GM21737 (cell line): ENCODE measurements around the gene GLCE.
"Not testable (repeated sequence)": the region's sequence is repeated elsewhere in the genome, so short reads cannot be mapped to it uniquely, and the experiment has no call there.

Experiments used
- ATAC-seq: cut with Tn5 transposase; IDR thresholded peaks from one replicate; pipeline ENCODE4 v1.9.1; 2021; ENCODE audit warnings: mild to moderate bottlenecking, moderate library complexity; ENCODE audit not compliant: unreplicated experiment

Gene GLCE

DNA sequence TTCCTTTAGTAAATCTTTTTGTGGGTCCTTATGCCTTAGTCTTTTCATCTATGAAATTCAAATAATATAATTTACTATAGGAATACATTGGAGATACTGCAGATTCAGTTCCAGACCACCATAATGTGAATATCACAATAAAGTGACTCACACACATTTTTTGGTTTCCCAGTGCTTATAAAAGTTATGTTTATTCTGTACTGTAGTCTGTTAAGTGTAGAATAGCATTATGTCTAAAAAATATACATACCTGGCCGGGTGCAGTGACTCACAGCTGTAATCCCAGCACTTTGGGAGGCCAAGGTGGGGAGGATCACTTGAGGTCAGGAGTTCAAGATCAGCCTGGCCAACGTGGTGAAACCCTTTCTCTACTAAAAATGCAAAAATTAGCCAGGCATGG is 84.4 kb downstream of the GLCE start:
- no peak for ATAC-seq

DNA sequence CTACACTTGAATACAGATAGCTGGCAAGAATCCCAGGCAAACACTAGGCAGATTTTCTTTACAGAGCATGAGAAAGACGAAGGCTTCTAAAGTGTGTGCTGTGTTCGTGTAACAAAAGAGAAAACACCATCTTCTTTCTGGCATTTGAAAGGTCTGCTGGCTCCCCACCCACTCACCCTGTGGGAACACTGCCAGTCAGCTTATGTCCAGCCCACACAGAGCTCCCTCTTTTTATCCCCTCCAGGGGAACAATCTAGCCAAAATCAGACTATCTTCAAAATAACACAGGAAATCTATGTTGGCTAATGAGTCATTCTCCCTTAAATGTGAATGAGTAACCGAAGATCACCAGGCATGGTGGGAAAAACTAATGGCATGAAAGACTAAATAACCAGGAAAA is 92.7 kb downstream of the GLCE start:
- no peak for ATAC-seq

DNA sequence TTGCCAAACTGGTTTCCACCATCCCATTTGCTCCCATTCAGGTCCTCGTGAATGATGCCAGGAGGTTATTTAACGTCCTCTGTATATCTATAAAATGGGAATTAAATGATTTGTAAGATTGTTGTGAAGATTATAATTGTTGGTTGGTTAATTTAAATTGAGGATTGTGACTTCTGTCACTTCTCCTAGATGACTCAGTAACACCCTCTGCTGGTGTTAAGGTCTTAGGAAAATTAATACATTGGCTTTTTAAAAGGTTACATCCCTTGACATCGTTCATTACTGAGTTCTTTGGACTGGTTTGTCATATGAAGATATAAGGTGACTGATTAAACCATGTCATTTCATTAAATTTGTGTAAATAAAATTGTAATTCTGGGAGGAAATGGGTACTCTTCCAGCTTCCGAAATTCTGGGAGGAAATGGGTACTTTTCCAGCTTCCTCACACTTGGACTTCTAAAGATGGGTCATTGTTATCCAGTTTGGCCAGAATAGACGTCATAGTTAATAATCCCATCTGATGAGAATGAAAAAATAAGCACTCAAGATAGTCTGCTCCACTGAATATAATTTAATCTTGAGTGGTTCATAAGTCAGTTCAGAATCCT is 105.0 kb downstream of the GLCE start:
- no peak for ATAC-seq

DNA sequence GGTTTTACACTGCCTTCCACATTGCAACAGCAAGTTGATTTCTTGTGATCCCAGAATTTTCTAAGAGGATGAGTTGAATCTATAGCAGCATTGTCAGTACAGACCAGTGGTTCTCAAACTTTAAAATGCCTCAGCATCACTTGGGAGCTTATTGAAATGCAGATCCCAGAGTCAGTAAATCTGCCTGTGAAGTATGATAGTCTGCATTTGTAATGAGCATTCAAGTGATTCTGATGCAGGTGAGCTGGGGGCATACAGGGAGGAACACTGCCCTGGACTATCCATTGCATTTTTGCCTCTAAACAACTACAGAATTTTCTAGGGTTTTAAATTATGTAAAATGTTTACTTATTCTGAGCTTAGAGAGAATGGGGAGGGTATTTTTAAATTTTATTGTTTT is 110.8 kb downstream of the GLCE start:
- no peak for ATAC-seq

DNA sequence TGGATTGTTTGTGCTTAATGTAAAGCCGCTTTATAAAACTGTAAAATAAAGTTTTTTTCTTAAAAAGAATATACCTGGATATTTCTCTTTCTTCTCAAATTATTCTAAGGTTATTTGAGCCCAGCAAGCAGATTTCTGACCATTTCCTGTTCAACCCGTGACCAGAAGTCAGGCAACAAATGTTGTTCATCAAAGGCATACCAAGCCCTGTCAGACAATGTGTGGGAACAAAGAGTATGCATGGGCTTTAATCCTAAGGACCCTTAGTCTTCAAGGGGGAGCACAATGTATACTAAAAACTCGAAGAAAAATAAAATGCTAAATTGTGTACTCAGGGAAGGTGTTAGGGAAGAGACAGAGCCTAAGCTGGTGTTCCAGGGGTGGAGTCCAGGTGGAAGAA is 111.7 kb downstream of the GLCE start:
- no peak for ATAC-seq

DNA sequence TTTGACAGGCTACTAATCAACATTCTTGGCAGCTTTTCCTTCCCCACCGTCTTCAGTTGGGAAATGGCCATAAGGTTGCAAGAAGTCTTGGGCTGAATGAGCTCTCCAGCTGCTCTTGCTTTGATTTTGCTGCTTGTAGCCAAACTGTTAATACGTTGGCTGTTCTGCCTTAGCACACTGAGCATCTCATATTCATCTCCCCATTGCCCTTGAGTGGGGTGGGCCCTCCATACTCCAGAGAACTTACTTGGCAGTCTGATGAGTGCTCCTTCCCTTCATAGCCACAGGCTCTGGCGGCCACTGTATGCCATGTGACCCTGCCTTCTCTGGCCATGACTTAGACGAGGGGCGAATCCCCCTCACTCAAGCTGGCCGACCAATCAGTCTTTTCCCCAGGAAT is 112.5 kb downstream of the GLCE start:
- no peak for ATAC-seq

DNA sequence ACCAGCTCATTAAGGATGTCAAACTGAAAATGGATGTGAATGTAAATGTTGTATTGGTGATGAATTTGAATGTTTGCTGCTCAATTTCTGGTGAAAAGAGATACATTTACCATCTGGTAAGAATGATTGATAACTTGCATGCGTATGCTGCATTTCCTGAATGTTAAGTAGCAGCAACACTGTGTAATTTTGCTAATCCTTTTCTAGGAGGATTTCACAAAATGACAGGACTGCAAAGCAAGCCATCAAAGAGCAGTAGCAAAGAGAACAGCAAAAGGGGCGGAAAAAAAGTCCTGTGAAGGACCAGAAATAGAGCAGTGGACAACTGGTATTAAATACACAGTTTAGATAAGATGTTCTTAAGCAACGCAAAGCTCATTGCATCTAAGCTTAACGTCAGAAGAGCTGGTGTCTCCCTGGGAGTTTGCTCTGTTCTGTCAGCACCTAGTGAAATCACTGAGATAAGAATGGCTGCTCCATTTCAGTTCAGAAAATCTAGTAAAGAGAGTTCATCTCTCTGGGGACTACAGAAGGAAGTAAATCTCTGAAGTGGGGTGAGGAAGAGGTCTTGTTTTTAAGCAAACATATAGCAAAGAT is 114.7 kb downstream of the GLCE start:
- ATAC-seq = no peak

DNA sequence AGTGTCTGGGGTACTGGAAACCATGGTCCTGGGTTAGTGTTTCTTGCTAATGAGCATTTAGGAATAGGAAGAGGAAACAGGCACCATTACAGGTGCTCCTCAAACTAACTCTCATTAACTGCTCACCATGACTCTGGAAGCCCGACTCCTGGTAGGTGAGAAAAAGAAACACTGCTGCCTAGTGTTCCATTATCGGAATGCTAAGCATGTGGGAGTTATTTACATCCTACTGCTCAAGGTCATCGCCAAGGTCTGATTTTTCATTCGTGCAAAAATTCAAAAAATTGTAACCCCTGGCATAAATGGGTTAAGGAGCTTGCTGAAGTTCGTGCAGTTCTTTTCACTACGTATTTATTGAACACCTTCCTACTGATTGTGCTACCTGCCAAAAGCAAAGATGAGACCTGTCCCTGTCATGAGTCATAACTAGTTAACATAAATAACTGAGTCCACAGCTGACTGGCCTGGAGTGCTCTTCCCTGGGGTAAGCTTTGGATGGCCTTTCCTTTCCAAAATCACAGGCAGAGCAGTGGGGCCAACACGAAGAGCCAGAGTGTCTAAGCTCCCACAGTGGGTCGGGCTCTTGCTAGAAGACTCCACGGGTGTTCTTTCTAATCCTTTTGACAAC is 115.6 kb downstream of the GLCE start:
- no peak for ATAC-seq

DNA sequence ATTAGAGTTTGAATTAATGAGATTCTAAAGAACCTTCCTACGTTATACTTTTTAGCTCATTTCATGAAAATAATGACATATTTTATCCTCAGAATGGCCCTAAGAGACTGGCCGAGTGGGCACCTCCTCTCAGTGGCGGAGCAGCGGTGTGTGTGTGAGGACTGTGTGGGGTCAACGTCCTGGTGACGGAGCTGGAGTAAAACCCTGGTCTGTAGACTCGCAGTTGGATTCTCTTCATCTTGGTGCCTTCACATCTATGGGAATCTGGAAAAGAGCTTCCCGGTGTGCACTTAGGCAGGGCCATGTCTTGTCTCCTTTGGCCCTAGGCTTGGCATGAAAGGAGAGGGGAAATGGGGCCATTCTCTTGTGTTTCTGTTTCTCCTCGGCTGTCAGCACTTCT is 116.9 kb downstream of the GLCE start:
- ATAC-seq = no peak

DNA sequence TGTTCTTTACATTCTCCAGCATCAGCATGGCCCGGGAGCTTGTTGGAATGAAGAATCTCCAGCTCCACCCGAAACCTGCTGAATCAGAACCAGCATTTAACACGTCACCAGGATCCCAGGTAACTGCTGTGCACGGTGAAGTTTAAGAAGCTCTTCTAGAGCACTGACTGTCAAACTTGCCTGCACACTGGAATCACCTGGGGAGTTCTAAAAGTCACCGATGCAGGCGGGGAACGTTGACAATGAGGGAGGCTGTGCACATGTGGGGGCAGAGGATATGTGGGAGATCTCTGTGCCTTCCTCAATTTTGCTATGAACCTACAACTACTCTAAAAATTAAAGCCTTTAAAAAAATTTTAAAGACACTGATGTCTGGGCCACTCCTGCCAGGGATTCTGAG is 119.2 kb downstream of the GLCE start:
- ATAC-seq = no peak

DNA sequence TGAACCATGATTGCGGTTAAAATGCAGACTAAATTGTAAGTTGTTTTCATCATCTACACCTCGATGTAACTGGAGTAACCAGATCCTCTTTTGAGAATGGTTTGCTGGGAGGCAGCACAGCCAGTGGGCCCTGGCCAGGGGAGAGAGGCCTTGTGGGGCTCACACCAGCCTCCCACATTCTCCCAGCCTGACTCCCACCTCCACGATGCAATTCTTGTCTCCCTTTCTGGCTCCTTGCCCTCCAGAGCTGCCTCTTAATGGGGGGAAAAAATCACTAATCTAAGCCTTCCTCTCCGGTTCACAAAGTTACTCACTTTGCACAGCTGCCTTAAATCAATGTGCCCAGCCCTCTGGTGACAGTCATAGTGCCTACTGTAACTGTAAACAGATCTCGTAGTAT is 120.3 kb downstream of the GLCE start:
- no peak for ATAC-seq

DNA sequence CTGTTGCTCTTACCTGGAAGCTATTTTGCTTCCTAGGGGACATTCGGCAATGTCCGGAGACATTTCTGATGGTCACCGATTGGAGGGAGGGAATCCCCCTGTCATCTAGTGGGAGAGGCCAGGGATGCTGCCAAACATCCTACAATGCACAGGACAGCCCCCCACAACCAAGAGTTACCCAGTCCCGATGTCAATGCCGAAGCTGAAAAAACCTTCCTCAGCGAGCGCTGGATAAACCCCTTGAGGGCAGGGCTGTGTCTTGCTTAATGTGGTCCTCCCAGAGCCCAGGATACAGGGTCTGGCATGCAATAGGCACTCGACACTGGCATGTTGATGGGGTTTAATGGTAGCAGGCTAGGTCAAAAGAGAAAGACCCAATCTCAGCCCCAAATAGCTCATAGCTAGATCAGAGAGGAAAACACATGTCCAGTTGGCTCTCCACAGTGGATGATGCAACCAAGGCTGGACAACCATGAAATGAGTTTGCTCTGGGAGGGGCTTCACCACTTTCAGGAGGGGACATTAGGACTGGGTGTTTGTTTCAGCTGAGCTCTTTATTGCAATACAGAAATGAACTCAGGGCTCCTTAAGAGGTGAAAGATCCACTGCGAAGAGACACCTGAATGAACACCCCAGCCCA is 121.8 kb downstream of the GLCE start:
- ATAC-seq = no peak

DNA sequence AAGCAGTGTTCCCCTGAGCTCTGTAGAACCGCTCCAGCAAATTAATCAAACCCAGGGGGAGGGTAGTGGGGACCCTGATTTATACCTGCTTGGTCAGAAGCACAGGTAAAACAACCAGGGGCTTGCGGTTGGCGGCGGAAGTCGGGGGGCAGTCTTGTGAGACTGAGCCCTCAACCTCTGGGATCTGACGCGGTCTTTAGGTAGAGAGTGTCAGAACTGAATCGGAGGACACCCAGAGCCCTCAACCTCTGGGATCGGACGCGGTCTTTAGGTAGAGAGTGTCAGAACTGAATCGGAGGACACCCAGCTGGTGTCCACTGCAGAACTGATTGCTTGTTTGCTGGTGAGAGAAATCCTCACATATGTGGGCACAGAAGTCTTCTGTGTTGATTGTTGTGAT is 125.4 kb downstream of the GLCE start:
- ATAC-seq = no peak

DNA sequence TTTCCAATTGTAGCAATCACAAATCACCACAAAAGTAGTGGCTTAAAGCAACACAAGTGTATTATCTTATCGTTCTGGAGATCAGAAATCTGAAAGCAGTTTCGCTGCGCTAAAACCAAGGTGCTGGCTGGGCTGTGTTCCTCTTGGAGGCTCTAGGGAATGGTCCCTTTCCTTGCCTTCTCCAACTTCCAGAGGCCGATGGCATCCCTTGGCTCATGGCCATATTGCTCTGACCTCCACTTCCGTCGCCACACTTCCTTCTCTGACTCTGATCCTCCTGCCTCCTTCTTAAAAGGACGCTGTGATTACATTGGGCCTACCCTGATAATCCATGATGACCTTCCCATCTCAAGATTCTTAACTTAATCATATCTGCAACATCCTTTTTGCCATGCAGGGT is 127.6 kb downstream of the GLCE start:
- no peak for ATAC-seq

DNA sequence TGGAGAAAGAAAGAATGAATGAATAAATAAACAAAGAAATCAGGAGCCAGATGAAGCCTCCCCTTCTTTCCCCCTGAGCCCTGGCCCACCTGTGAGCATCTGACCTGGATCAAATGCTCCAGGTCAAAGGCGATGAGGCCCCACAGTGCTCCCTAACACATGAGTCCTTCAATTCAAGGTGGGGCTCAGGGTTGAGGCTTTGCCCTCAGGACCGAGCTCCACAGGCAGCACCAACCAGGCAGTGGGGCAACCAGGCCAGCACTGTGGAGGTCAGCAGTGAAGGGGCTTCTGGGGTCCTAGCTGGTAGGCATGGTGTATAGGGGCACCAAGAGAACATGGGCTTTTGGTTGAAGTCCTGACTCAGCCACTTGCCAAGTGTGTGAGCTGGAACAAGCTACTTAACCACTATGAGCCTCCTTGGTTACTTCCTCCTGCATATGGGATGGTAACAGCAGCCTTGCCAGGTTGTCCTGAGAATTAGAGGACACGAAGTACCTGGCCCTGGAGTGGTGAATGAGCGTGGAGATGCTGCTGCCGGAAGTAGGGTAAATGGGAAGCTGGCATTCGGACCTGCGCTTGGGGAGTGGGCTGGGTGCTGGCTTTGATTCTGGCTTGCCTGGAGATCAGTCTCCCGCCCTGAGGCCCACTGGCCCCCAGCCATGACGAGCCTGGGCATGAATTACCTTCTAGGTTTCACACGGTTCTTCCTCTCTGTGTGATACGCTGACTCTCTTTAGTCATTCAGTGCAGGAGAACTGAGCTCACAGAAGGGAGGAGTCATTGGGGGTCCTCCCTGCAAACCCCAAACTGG is 128.3 kb downstream of the GLCE start:
- no peak for ATAC-seq

DNA sequence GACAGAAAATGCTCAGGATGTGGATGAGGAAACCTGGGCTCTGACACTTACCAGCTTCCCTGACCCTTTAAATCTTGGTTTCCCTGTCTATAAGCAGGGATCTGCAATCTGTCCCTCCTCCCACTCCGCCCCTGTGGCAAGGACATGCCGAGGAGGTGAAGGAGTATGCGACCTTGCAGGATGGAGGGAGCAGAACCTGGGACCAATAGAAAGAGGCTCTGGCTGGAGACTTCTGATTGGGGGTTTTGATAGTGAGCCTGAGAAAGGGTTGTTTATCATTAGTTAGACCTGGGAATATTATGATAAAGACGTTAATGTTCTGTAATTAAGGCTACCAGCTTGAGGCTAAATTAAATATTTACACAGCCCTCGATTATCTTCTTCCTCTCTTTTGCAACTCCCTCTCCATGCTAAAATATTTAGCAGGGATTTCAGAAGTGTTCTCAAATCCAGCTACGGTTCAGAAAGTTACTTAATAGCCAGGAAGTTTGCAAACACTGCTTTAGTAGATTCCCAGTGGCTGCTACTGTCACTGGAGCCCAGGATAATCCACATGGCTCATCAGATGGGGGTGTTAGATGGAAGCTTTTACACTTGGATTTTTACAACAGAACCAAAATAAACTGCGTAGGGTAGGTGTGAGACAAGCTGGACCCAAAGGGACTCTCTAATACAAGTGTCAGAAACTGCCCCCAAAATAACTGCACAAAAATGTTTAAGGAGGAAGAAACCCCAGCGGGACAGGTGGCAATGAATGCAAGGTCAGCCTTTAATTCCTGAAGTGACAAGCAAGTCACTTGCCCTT is 129.1 kb downstream of the GLCE start:
- no peak for ATAC-seq

DNA sequence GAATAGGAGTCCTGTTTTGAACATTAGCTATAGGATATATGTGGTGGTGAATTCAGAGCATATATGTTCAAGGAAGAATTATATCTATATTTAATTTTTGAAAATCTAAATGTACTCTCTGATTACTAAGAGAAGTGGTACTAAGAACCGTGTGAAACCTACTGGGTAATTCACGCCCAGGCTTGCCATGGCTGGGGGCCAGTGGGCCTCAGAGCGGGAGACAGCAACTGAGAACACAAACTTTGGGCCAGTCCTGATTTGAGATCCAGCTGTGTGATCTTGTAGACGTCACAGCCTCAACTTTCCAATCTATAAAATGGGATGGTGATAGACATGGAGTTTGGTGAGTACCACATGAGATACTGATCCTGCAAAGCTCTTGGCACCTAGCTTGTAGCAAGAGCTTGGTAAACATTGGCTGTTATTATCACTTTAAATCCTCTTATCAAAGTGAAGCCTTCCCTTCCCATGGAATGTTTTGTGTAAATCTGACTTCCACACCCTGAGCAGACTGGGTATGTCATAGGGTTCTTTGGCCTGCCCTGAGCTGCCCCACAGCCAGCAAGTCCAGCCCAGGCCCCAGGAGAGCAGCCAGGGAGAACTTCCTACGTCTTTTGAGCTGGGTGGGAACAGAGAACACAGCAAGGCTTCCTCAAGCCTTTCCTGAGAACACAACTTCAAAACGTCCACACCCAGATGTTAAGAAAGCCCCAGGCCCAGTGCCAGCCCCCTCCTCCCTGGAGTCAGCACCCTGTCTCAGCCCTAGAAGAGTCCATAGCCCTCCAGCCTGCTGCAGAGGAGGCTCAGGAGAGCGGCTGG is 130.1 kb downstream of the GLCE start:
- no peak for ATAC-seq

DNA sequence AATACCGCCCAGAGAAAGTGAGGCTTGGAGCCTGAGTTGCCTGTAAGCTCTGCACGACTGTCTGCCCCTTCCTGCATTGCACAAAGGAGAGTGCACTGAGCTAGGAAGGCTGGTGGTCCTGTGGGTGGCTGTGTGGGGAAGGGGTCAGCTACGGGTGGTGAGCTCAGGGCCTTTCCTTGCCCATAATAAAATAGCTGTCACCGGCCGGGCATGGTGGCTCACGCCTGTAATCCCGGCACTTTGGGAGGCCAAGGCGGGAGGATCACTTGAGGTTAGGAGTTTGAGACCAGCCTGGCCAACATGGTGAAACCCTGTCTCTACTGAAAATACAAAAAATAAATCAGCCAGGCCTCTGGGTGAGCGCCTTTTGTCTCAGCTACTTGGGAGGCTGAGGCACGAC is 131.2 kb downstream of the GLCE start:
- ATAC-seq = not testable (repeated sequence)

DNA sequence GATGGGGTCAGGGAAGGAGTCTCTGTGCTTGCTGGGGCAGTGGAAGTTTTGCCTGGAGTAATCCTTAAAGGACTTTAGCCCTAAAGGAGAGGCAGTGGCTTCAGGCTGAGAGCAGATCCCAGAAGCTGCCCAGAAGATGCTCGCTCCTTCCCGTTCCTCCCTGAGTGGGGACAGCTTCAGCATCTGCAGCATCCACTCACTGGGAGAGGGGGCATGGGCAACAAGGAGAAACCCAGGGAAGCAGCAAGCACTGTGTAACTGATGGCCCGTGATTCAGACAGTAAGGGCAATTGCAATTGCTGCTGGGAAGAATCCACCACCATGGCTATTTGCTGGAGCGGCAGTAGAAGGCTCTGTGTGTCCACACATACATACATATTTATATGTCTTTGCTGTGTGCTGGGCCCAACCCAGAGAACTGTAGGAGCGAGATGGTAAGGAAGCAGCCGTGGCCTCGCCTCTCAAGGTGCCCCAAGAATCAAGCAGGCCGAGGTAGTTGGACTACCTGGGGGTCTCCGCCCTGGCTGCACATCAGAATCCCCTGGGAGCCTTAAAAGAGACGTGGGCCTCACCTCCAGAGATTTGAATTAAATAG is 132.5 kb downstream of the GLCE start:
- no peak for ATAC-seq
